Activated CD8-positive, alpha-beta T cell treated with anti-CD3 and anti-CD28 coated beads, Interleukin-2, amount 10 ng/mL, durations not matched to agents 7 days and 5 days (primary cell): ENCODE data around the gene GSTA1. TPM values are rescaled to one million over a fixed set of nuclear protein-coding genes. Genes with fewer than 3 reads are reported as not detected.
"Not testable (repeated sequence)": the region's sequence is repeated elsewhere in the genome, so short reads cannot be mapped to it uniquely, and the experiment has no call there.

Source experiments
- ATAC-seq: fragments of 150-1000 bp; cut with Tn5 transposase; one replicate; pipeline ENCODE4 v1.10.0; 2021; ENCODE audit warnings: moderate library complexity
- CTCF ChIA-PET: fragments of 350-600 bp; sonication (Branson Sonifier 250); formaldehyde crosslinking; loops from one replicate; lab custom pipeline; 2021; ENCODE audit warnings: antibody characterized with exemption; lab: Charles Lee
- POLR2A ChIA-PET: fragments of 350-600 bp; sonication (Branson Sonifier 250); formaldehyde crosslinking; loops from one replicate; lab custom pipeline; 2021; ENCODE audit warnings: antibody characterized with exemption; lab: Charles Lee
- DNase-seq: peaks from one replicate; pipeline ENCODE4 v3.0.0-alpha.2; 2020
- H3K27ac Mint-ChIP-seq: one replicate; pipeline ENCODE4 v1.8.0; 2021; ENCODE audit warnings: mild to moderate bottlenecking, mixed read lengths
- H3K27me3 Mint-ChIP-seq: one replicate; pipeline ENCODE4 v1.8.0; 2021; ENCODE audit warnings: low read depth, mixed read lengths
- H3K36me3 Mint-ChIP-seq: one replicate; pipeline ENCODE4 v1.8.0; 2021; ENCODE audit warnings: low read depth, mixed read lengths
- H3K4me1 Mint-ChIP-seq: one replicate; pipeline ENCODE4 v1.8.0; 2021; ENCODE audit warnings: low read depth, mixed read lengths
- H3K4me3 Mint-ChIP-seq: one replicate; pipeline ENCODE4 v1.8.0; 2021; ENCODE audit warnings: mild to moderate bottlenecking, mixed read lengths
- H3K9me3 Mint-ChIP-seq: one replicate; pipeline ENCODE4 v1.8.0; 2022; ENCODE audit warnings: mixed read lengths; ENCODE audit not compliant: insufficient read depth
- total RNA-seq, 2 experiments: library from RNA; stranded (reverse); gene quantifications; one replicate each; pipeline ENCODE4 v1.2.3, GENCODE V29; 2021

GSTA1 gene
- total RNA-seq, 2 experiments from 2014 or later, result not detected

- ATAC-seq (no peak), DNase-seq (no peak)
- H3K36me3 Mint-ChIP-seq, result no peaks in the 10 kb centered on the region
- POLR2A ChIA-PET, result no interaction called here
- H3K9me3 Mint-ChIP-seq, result no peaks in the 10 kb centered on the region
- H3K27ac Mint-ChIP-seq, result no peak overlapping the region
- H3K27me3 Mint-ChIP-seq, result no peaks in the 10 kb centered on the region
- H3K4me3 Mint-ChIP-seq, result no peak overlapping the region
- CTCF ChIA-PET, result no interaction called here
- H3K4me1 Mint-ChIP-seq, result no peaks in the 10 kb centered on the region
These were observed 22.9 kb upstream of the GSTA1 start for GRCh38 chr6:52826513-52826912.

- POLR2A ChIA-PET, H3K36me3 Mint-ChIP-seq, H3K27me3 Mint-ChIP-seq: not testable (repeated sequence)
These were observed 22.4 kb upstream of the GSTA1 start for GRCh38 chr6:52825900-52826459.

GRCh38 chr6:52825270-52825793 is 21.7 kb upstream of the GSTA1 start:
- H3K9me3 Mint-ChIP-seq, H3K4me1 Mint-ChIP-seq, H3K27ac Mint-ChIP-seq, DNase-seq, H3K27me3 Mint-ChIP-seq, H3K36me3 Mint-ChIP-seq, CTCF ChIA-PET, ATAC-seq, H3K4me3 Mint-ChIP-seq, POLR2A ChIA-PET: not testable (repeated sequence)

More at GRCh38 chr6:52825900-52826459, 22.4 kb upstream of the GSTA1 start:
- H3K9me3 Mint-ChIP-seq, H3K4me3 Mint-ChIP-seq, ATAC-seq, DNase-seq, CTCF ChIA-PET, H3K27ac Mint-ChIP-seq, H3K4me1 Mint-ChIP-seq: not testable (repeated sequence)

- Mint-ChIP-seq H3K4me1 (no peaks in the 10 kb centered on the region), H3K36me3 (no peaks in the 10 kb centered on the region), H3K27ac (no peak overlapping the region), H3K9me3 (no peaks in the 10 kb centered on the region), H3K27me3 (no peaks in the 10 kb centered on the region), H3K4me3 (no peak overlapping the region)
- ATAC-seq (no peak), DNase-seq (no peak)
- ChIA-PET CTCF (no interaction called here), POLR2A (no interaction called here)
These were observed 18.2 kb upstream of the GSTA1 start for GRCh38 chr6:52821842-52822241.

GRCh38 chr6:52820198-52820597 is 16.6 kb upstream of the GSTA1 start:
- H3K27ac Mint-ChIP-seq, result no peak overlapping the region
- no peaks in the 10 kb centered on the region for H3K27me3 Mint-ChIP-seq
- ChIA-PET POLR2A (no interaction called here), CTCF (no interaction called here)
- DNase-seq (no peak), ATAC-seq (no peak)
- H3K4me1 Mint-ChIP-seq, result no peaks in the 10 kb centered on the region
- no peak overlapping the region for H3K4me3 Mint-ChIP-seq
- no peaks in the 10 kb centered on the region for H3K9me3 Mint-ChIP-seq
- H3K36me3 Mint-ChIP-seq, result no peaks in the 10 kb centered on the region

GRCh38 chr6:52815167-52816092 is 11.8 kb upstream of the GSTA1 start:
- no peaks in the 10 kb centered on the region for H3K9me3 Mint-ChIP-seq
- POLR2A ChIA-PET, result no interaction called here
- ATAC-seq (peak; percentile 78), DNase-seq (peak; percentile 55)
- H3K27me3 Mint-ChIP-seq, result peaks cover 2% of the 10 kb centered on the region
- H3K27ac Mint-ChIP-seq, result no peak overlapping the region
- H3K36me3 Mint-ChIP-seq, result no peaks in the 10 kb centered on the region
- CTCF ChIA-PET, result no interaction called here
- no peak overlapping the region for H3K4me3 Mint-ChIP-seq
- no peaks in the 10 kb centered on the region for H3K4me1 Mint-ChIP-seq

GRCh38 chr6:52814545-52814944 is 10.9 kb upstream of the GSTA1 start:
- H3K27me3 Mint-ChIP-seq, H3K9me3 Mint-ChIP-seq, POLR2A ChIA-PET, DNase-seq, ATAC-seq, H3K27ac Mint-ChIP-seq, H3K4me3 Mint-ChIP-seq, H3K36me3 Mint-ChIP-seq, H3K4me1 Mint-ChIP-seq: not testable (repeated sequence)
- CTCF ChIA-PET, result interaction anchor here (1.5 kb wide), 1 partner anchor 248 kb away, joined by 4 read pairs; no protein-coding TSS in a partner anchor

- H3K36me3 Mint-ChIP-seq, H3K4me1 Mint-ChIP-seq, DNase-seq, H3K27me3 Mint-ChIP-seq, POLR2A ChIA-PET, ATAC-seq, H3K9me3 Mint-ChIP-seq, H3K27ac Mint-ChIP-seq, H3K4me3 Mint-ChIP-seq, CTCF ChIA-PET: not testable (repeated sequence)
These were observed 6.2 kb upstream of the GSTA1 start for GRCh38 chr6:52809777-52810176.

GRCh38 chr6:52808660-52809059 is 5.0 kb upstream of the GSTA1 start:
- ChIA-PET POLR2A (no interaction called here), CTCF (no interaction called here)
- ATAC-seq (no peak), DNase-seq (no peak)
- H3K27ac Mint-ChIP-seq, result no peak overlapping the region
- no peaks in the 10 kb centered on the region for H3K36me3 Mint-ChIP-seq
- H3K4me1 Mint-ChIP-seq, result no peaks in the 10 kb centered on the region
- no peaks in the 10 kb centered on the region for H3K9me3 Mint-ChIP-seq
- H3K4me3 Mint-ChIP-seq, result no peak overlapping the region
- H3K27me3 Mint-ChIP-seq, result peaks cover 9% of the 10 kb centered on the region

GRCh38 chr6:52802806-52803205 is 810 bp downstream of the GSTA1 start:
- no peak overlapping the region for H3K4me3 Mint-ChIP-seq
- ChIA-PET POLR2A (no interaction called here), CTCF (no interaction called here)
- H3K27ac Mint-ChIP-seq, result no peak overlapping the region
- H3K36me3 Mint-ChIP-seq, result no peaks in the 10 kb centered on the region
- DNase-seq (no peak), ATAC-seq (no peak)
- no peaks in the 10 kb centered on the region for H3K4me1 Mint-ChIP-seq
- H3K9me3 Mint-ChIP-seq, result no peaks in the 10 kb centered on the region
- H3K27me3 Mint-ChIP-seq, result peaks cover 18% of the 10 kb centered on the region

GRCh38 chr6:52801188-52801841 is 2.3 kb downstream of the GSTA1 start:
- H3K27ac Mint-ChIP-seq, result no peak overlapping the region
- CTCF ChIA-PET, result no interaction called here
- DNase-seq, result no peak
- POLR2A ChIA-PET, result no interaction called here
- H3K9me3 Mint-ChIP-seq, result no peaks in the 10 kb centered on the region
- H3K36me3 Mint-ChIP-seq, result no peaks in the 10 kb centered on the region
- no peak overlapping the region for H3K4me3 Mint-ChIP-seq
- H3K4me1 Mint-ChIP-seq, result no peaks in the 10 kb centered on the region
- no peak for ATAC-seq
- peaks cover 18% of the 10 kb centered on the region for H3K27me3 Mint-ChIP-seq

GRCh38 chr6:52799272-52799671 is 4.3 kb downstream of the GSTA1 start:
- ATAC-seq, H3K36me3 Mint-ChIP-seq, CTCF ChIA-PET, POLR2A ChIA-PET, H3K4me3 Mint-ChIP-seq, H3K9me3 Mint-ChIP-seq, DNase-seq, H3K27ac Mint-ChIP-seq, H3K4me1 Mint-ChIP-seq: not testable (repeated sequence)
- H3K27me3 Mint-ChIP-seq, result peaks cover 23% of the 10 kb centered on the region
